NCI-H1930 (cell line): Measurements from ENCODE around the gene PERCC1.

Experiments used
- DNase-seq, 2 experiments: peaks; one replicate each; lab custom pipeline; 2025; lab: John Stamatoyannopoulos, UW

PERCC1 gene

GRCh38 chr16:1450218-1450617 is 19.3 kb downstream of the PERCC1 start:
- no peak for DNase-seq

- no peak for DNase-seq
These were observed 20.0 kb downstream of the PERCC1 start for GRCh38 chr16:1450841-1451240.

- DNase-seq = no peak
These were observed 21.0 kb downstream of the PERCC1 start for GRCh38 chr16:1451702-1452392.

DNA sequence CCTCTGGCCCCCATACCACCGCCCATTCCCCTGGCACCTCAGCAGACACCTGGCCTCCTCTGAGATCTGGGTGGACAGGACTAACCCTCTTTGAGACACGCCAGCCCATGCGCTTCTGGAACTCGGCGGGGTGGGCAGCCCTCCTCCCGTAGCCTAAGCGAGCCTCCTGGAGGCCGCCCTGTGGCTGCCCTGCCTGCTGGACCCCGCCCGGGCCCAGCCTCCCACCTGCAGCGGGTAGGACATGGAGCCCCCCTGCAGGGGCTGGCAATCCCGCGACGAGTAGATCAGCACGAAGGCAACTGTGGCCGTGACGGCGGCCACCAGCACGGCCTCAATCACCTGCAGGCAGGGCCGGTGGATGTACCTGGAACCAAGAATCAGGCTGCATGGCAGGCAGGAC is 21.7 kb downstream of the PERCC1 start:
- DNase-seq = no peak

GRCh38 chr16:1453316-1453715 is 22.4 kb downstream of the PERCC1 start:
- no peak for DNase-seq

- no peak for DNase-seq
These were observed 23.7 kb downstream of the PERCC1 start for GRCh38 chr16:1454561-1454960.

- no peak for DNase-seq
These were observed 24.6 kb downstream of the PERCC1 start for GRCh38 chr16:1455190-1456171.

DNA sequence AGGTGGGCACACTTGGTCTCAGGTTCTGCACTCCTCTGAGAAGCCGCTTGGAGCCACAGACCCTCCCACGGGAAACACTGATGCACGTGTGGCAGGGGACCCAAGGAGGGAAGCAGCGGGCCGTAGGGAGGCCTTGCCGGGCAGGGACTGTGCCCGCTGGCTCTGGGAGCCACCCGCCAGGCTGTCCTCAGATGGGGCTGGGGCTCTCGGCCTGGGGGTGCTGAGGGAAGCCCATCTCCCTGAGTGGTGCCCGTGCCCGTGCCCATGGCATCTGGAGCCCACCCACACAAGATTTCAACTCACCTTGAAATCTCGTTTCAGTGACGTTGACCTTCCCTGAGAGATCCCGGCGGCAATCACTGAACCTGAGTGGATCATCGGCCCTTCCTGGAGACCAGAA is 26.1 kb downstream of the PERCC1 start:
- DNase-seq = no peak

DNA sequence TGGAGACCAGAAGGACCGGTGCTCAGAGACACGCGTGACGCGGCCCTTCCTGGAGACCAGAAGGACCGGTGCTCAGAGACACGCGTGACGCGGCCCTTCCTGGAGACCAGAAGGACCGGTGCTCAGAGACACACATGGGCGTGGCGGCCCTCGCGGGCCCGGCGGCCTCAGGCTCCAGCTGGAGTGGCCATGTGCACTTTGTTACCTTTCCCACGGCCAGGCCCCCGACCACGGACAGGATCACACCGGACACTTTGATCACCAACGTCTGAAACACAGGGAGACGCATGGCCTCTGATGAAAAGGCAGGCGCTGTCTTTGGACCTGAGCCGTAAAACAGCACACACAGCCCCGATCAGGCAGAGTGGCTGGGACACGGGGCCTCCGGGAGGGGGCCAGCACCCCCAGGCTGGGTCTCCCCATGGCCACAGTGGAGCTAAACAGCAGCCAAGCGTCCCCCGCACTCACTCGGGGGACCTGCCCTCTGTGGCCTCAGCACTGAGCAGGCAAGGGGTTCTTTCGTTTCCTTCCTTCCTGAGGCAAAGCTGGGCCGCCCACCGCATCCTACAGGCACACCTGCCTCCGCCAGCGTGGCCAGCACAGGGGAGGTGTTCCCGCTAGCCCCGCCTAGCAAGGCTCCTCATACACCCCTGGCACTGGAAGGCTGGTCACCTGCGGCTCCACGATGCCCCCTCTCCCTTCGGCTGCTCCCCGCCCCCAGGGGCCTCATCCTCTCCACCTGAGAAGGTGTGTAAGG is 26.8 kb downstream of the PERCC1 start:
- DNase-seq = no peak

- no peak for DNase-seq
These were observed 27.6 kb downstream of the PERCC1 start for GRCh38 chr16:1458336-1458976.

DNA sequence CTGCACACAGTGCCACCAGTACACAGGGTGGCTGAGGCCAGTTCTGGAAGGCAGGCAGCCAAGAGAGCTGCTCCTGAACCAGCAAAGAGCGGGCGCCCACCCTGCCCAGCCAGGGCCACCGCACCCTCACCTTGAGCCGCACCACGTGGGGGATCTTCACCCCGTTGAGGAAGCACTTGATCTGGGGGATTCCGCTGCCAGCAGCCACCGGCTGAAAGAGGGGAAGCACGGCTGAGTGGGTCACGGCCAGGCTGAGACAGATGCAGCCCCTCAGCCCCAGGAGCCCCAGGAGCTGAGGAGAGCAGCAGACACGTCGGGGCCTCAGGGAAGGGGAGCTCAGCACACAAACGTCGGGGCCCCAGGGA is 28.1 kb downstream of the PERCC1 start:
- DNase-seq = no peak

GRCh38 chr16:1459967-1460366 is 29.1 kb downstream of the PERCC1 start:
- no peak for DNase-seq

DNA sequence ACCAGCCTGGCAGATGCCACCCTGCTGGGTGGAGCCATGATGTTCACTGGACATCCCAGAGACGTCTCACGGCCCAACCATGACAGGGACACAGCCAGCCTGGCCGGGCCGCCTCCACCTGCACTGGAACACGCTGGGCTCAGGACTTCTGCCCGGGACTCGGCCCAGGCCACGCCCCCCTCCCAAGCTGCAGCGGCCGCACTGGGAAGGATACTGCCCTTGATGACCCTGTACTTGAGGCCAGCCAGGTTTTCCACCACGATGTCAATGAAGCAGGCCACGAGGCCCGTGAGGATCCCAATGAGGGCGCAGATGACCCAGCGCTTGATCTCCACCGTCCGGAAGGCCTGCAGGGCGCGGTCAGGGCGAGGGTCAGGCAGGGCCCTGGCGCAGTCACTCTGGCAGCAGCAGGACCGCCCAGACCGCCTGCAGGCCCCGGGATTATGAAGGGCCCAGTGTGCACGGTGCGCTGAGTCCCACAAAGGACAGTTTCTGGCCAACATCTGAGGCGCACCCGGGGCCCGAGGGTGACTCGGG is 29.8 kb downstream of the PERCC1 start:
- DNase-seq = no peak

DNA sequence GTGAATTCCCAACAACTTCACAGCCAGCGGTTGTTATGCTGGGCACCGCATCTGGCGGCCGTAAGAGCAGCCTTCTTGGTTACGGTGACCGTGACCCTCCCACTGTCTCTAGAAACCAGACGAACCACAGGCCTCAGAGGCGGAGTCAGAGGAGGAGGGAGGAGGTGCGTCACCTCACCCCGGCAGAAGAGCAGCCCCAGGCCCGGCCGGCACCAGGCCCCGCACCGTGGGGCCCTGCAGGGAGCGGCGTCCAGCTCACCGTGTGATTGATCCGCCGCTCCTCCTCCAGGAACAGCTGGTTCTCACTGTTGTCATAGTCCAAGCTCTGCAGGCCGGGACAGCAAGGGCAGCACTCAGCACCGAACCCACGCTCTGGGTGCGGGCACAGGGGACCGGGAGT is 30.3 kb downstream of the PERCC1 start:
- DNase-seq = no peak

DNA sequence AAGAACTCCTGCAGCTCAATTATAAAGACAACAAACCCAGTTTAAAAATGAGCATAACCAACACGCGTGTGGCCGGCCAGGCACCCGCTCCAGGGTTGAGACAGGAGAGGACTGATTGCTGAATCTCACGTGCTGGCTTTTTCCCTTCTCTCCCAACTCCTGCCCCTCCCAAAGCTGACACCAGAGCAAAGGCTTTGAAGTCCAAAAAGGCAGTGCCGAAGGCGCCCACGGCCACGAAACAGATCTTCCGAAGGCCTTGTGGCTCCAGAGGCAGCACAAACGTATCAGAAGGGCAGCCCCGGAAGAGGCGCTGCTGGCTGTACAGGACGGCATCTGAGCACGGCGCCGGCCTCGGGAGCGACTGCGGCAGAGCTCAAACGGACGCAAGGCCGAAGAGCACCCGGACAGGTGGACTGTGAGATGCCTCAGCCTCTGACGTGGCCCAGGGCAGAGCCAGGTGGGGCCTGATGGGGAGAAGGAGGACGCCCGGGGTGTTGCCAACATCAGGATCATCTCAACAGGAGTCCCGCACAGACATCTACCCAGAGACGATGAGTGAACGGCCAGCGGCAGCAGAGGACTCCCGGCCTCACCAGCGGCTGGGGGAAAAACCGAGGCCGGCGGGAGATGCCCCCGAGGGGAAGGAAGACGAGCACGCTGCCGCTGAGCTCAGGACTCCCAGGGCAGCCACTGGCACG is 33.5 kb downstream of the PERCC1 start:
- no peak for DNase-seq

GRCh38 chr16:1464894-1465566 is 34.2 kb downstream of the PERCC1 start:
- no peak for DNase-seq

DNA sequence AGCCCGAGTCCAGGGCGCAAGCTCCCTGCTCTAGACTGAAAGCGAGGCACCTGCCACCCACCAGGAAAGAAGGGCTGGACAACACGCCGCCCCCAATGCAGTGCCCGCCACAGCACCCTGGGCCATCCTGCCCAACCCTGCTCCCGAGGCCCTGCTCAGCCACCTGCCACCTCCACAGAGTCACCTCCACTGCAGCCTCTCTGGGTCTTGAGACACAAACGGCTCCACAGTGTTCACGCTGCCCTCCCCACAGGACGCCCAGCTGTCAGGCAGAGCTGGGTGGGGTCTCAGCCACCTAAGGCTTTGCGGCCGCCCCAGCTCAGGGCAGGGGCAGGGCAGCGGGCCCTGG is 34.7 kb downstream of the PERCC1 start:
- DNase-seq = no peak

- no peak for DNase-seq
These were observed 35.2 kb downstream of the PERCC1 start for GRCh38 chr16:1466054-1466453.

- no peak for DNase-seq
These were observed 36.2 kb downstream of the PERCC1 start for GRCh38 chr16:1466968-1467521.

DNA sequence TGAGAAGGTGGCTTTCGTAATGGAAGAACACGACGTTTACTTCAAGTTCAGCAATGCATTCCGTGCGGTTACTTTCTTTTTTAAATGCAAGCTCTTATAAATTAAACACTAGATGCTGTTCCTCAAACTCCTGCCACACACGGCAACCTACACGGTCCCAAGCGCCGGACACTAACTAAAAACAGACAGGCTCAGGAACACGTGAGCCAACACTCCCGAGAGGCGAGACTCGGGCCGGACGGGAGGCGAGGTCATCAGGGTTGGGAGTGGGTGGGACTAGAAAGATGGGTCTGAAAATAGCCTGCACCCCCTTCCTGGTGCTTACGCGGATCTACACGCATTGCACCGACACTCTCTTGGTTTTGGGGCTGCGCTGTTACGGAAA is 37.5 kb downstream of the PERCC1 start:
- no peak for DNase-seq
